HEK293 (cell line): ENCODE measurements around the gene MPV17L2.

Source experiments
- CTCF ChIA-PET: fragments of 350-600 bp; formaldehyde crosslinking; extraction: SDS; loops from one replicate; lab custom pipeline; 2021; ENCODE audit warnings: antibody characterized with exemption; lab: Yijun Ruan, JAX
- POLR2A ChIA-PET: fragments of 300-600 bp; formaldehyde crosslinking; extraction: SDS; loops from one replicate; lab custom pipeline; 2020; ENCODE audit warnings: antibody characterized with exemption, inconsistent platforms; lab: Yijun Ruan, JAX
- H3K27ac ChIP-seq: fragments of 200-500 bp; sonication (Bioruptor generic); 2 replicates; pipeline ENCODE4 v1.5.1; 2014; ENCODE audit warnings: low read depth, low read length, control low read depth, inconsistent platforms; ENCODE audit errors: extremely low read depth
- H3K36me3 ChIP-seq, 2 experiments: fragments of 200-500 bp in 1 of 2; sonication (Bioruptor generic) in 1 of 2; 1 replicate in 1 of 2; 2 replicates in 1 of 2; pipeline ENCODE4 v1.5.1; 2014 to 2017; ENCODE audit warnings: inconsistent platforms in 2 of 2, low read length in 2 of 2; ENCODE audit not compliant: control insufficient read depth in 2 of 2, insufficient read depth in 1 of 2
- H3K4me1 ChIP-seq: fragments of 200-500 bp; sonication (Bioruptor generic); 2 replicates; pipeline ENCODE4 v1.5.1; 2014; ENCODE audit warnings: mild to moderate bottlenecking, low read length, inconsistent platforms; ENCODE audit not compliant: control insufficient read depth, insufficient read depth
- H3K4me3 ChIP-seq: 2 replicates; pipeline ENCODE4 v1.5.1; 2011; ENCODE audit warnings: low read depth, mild to moderate bottlenecking, control low read depth, low read length, moderate library complexity
- H3K9me3 ChIP-seq: fragments of 200-500 bp; sonication (Bioruptor generic); 2 replicates; pipeline ENCODE4 v1.5.1; 2014; ENCODE audit warnings: low read depth, low read length, inconsistent platforms; ENCODE audit not compliant: control insufficient read depth, insufficient read depth
- ATF2 ChIP-seq: fragments of 450-650 bp; formaldehyde crosslinking; IDR thresholded peaks from 2 replicates; pipeline ENCODE4 v1.5.1; 2016; ENCODE audit warnings: missing biosample characterization, missing genetic modification characterization, low read depth
- GLIS2 ChIP-seq: fragments of 450-650 bp; formaldehyde crosslinking; IDR thresholded peaks from 2 replicates; pipeline ENCODE4 v1.5.1; 2016; ENCODE audit warnings: missing biosample characterization, missing genetic modification characterization
- KLF16 ChIP-seq: fragments of 450-650 bp; formaldehyde crosslinking; IDR thresholded peaks from 2 replicates; pipeline ENCODE4 v1.5.1; 2017; ENCODE audit warnings: missing biosample characterization, missing genetic modification characterization
- PRDM10 ChIP-seq: fragments of 450-650 bp; formaldehyde crosslinking; IDR thresholded peaks from 2 replicates; pipeline ENCODE4 v1.5.1; 2016; ENCODE audit warnings: missing biosample characterization, missing genetic modification characterization
- YY1 ChIP-seq: fragments of 450-650 bp; formaldehyde crosslinking; IDR thresholded peaks from 2 replicates; pipeline ENCODE4 v1.5.1; 2018; ENCODE audit warnings: missing biosample characterization, missing genetic modification characterization
- ZBTB26 ChIP-seq: fragments of 450-650 bp; formaldehyde crosslinking; optimal IDR thresholded peaks from 2 replicates; pipeline ENCODE3; 2016; ENCODE audit warnings: missing biosample characterization, mild to moderate bottlenecking, missing genetic modification characterization
- ZFP3 ChIP-seq: fragments of 450-650 bp; formaldehyde crosslinking; IDR thresholded peaks from 2 replicates; pipeline ENCODE4 v1.5.1; 2016; ENCODE audit warnings: low read depth, missing biosample characterization, missing genetic modification characterization
- ZNF133 ChIP-seq: fragments of 450-650 bp; formaldehyde crosslinking; IDR thresholded peaks from 2 replicates; pipeline ENCODE4 v1.5.1; 2016; ENCODE audit warnings: missing biosample characterization, missing genetic modification characterization
- ZNF280C ChIP-seq: fragments of 450-650 bp; formaldehyde crosslinking; IDR thresholded peaks from 2 replicates; pipeline ENCODE4 v1.5.1; 2016; ENCODE audit warnings: missing biosample characterization, missing genetic modification characterization
- ZNF514 ChIP-seq: fragments of 450-650 bp; formaldehyde crosslinking; IDR thresholded peaks from 2 replicates; pipeline ENCODE4 v1.5.1; 2016; ENCODE audit warnings: missing biosample characterization, missing genetic modification characterization
- ZNF664 ChIP-seq: fragments of 450-650 bp; formaldehyde crosslinking; IDR thresholded peaks from 2 replicates; pipeline ENCODE4 v1.5.1; 2016; ENCODE audit warnings: missing biosample characterization, missing genetic modification characterization

Gene MPV17L2

GRCh38 chr19:18211683-18212082, 18.7 kb downstream of the MPV17L2 start (continued):
- no peak for TF ChIP-seq ATF2 (tag by site-specific recombination)

GRCh38 chr19:18214779-18215433, 21.9 kb downstream of the MPV17L2 start:
- CTCF ChIA-PET = interaction anchor here (0.6 to 1.1 kb wide), 5 partner anchors 14 to 64 kb away, joined by 3 to 4 read pairs (median 3); no protein-coding TSS in a partner anchor
- Histone ChIP-seq H3K27ac (no peak overlapping the region), H3K36me3 (no peaks in the 10 kb centered on the region), H3K4me3 (no peak overlapping the region), H3K9me3 (no peaks in the 10 kb centered on the region), H3K4me1 (no peaks in the 10 kb centered on the region)
- no peak for TF ChIP-seq ZNF280C
- peak; percentile 33; the same call in 1 of the 2 replicates for TF ChIP-seq ZNF664 (tag by site-specific recombination)
- TF ChIP-seq ZNF133 (tag by site-specific recombination) = no peak
- TF ChIP-seq ZNF514 (tag by site-specific recombination) = no peak
- TF ChIP-seq YY1 (tag by site-specific recombination) = no peak
- no peak for TF ChIP-seq KLF16 (tag by site-specific recombination)
- no peak for TF ChIP-seq ZBTB26 (tag by site-specific recombination)
- peak; percentile 52 for TF ChIP-seq PRDM10
- POLR2A ChIA-PET = interaction anchor here (0.6 kb wide), 1 partner anchor 136 kb away, joined by 5 read pairs; no protein-coding TSS in a partner anchor

GRCh38 chr19:18216789-18217188, 23.8 kb downstream of the MPV17L2 start:
- ChIA-PET POLR2A (interaction anchor here (0.6 kb wide), 1 partner anchor 44 kb away, joined by 5 read pairs; no protein-coding TSS in a partner anchor), CTCF (interaction anchor here (1.0 kb wide), 1 partner anchor 9 kb away, joined by 6 read pairs; no protein-coding TSS in a partner anchor)
- Histone ChIP-seq H3K36me3 (no peaks in the 10 kb centered on the region), H3K27ac (no peak overlapping the region), H3K4me1 (no peaks in the 10 kb centered on the region), H3K9me3 (no peaks in the 10 kb centered on the region), H3K4me3 (no peak overlapping the region)
- TF ChIP-seq GLIS2 (no peak), ZFP3 (tag by site-specific recombination) (peak; percentile 92)
- TF ChIP-seq, all 188 proteins: peak for 1
